GM12872 (cell line): ENCODE data around the gene CCDC192.

ENCODE experiments used
- CTCF ChIP-seq: IDR thresholded peaks from 3 replicates; pipeline ENCODE4 v1.5.1; 2011; ENCODE audit warnings: low read depth, mild to moderate bottlenecking, low read length, moderate library complexity; ENCODE audit not compliant: insufficient read depth

Gene CCDC192

DNA sequence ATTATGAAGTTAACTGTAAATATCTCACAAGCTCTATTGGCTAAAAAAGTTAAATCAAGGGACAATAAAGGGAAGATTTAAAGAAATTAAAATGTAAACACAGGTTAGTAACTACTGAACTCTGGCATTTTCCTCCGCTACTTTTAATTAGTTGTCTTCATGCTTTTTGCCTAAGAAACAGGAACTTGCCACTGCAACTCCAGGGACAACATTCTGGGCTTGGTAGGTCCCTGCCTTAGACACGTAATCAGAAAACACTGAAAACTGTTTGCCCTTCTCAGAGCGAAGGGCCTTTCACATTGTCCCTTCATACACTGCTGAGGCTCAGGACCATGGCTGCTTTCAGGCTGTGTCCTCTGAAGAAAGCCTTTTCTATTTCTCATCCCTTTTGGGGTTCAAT, 118.7 kb downstream of the CCDC192 start:
- no peak for TF ChIP-seq CTCF

DNA sequence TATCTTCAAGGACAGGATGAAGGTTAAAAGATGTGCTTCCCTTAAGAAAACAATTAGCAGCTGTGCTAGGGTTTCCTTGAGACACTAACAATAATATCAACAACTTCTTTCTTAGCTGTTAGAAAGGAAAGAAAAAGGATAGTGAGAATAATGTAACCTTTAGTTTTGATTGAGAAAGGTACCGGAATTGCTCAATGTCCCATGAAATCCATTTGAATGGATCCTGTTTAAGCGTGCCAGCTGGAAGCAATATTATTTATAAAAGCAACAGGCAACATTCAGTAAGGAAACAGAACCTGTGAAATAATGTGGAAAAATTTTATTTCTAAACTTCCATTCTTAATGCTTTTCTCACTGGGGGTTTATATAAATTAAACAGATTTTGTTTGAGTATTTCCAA, 120.9 kb downstream of the CCDC192 start:
- no peak for TF ChIP-seq CTCF

- no peak for TF ChIP-seq CTCF
These were observed 122.8 kb downstream of the CCDC192 start for GRCh38 chr5:127826011-127826410.

- no peak for TF ChIP-seq CTCF
These were observed 124.3 kb downstream of the CCDC192 start for GRCh38 chr5:127827451-127827850.

- TF ChIP-seq CTCF = no peak
These were observed 127.0 kb downstream of the CCDC192 start for GRCh38 chr5:127830157-127830556.

GRCh38 chr5:127830829-127831598, 127.8 kb downstream of the CCDC192 start:
- no peak for TF ChIP-seq CTCF

GRCh38 chr5:127832067-127832466, 128.9 kb downstream of the CCDC192 start:
- no peak for TF ChIP-seq CTCF
